Esophagus (tissue), 2 donors: Measurements from ENCODE around the gene OR5AP2. TPM values are rescaled to one million over a fixed set of nuclear protein-coding genes. Genes with fewer than 3 reads are reported as not detected.
"Not testable (repeated sequence)": the region's sequence is repeated elsewhere in the genome, so short reads cannot be mapped to it uniquely, and the experiment has no call there.

ENCODE experiments used
- H3K27ac ChIP-seq, 2 donors: one replicate each; pipeline ENCODE4 v1.5.1; 2013; ENCODE audit warnings: low read depth in 2 of 2, mild to moderate bottlenecking in 2 of 2, inconsistent platforms in 1 of 2, low read length in 1 of 2, moderate library complexity in 1 of 2
- H3K27me3 ChIP-seq, 2 donors: one replicate each; pipeline ENCODE4 v1.6.1; 2013; ENCODE audit warnings: low read length in 2 of 2, control low read depth in 1 of 2, mild to moderate bottlenecking in 1 of 2; ENCODE audit not compliant: insufficient read depth in 2 of 2, control insufficient read depth in 1 of 2
- H3K36me3 ChIP-seq, 2 donors: one replicate each; pipeline ENCODE4 v1.6.1; 2013; ENCODE audit warnings: low read length in 1 of 2; ENCODE audit not compliant: control insufficient read depth in 2 of 2, insufficient read depth in 2 of 2
- H3K4me1 ChIP-seq, 2 donors: one replicate each; pipeline ENCODE4 v1.6.1; 2013; ENCODE audit warnings: low read length in 1 of 2; ENCODE audit not compliant: control insufficient read depth in 2 of 2, insufficient read depth in 2 of 2
- H3K4me3 ChIP-seq, 2 donors: one replicate each; pipeline ENCODE4 v1.5.1; 2013; ENCODE audit warnings: low read length in 2 of 2, mild to moderate bottlenecking in 2 of 2, low read depth in 1 of 2, moderate library complexity in 1 of 2
- H3K9me3 ChIP-seq, 2 donors: one replicate each; pipeline ENCODE4 v1.6.1; 2013; ENCODE audit warnings: mild to moderate bottlenecking in 2 of 2, low read depth in 1 of 2, low read length in 1 of 2, moderate library complexity in 1 of 2; ENCODE audit not compliant: control insufficient read depth in 2 of 2, insufficient read depth in 1 of 2
- WGBS, 2 donors: extraction: QIAGEN DNeasy Blood & Tissue Kit; methylation state at CpG; one replicate each; pipeline ENCODE4 v1.1.7; 2013; 5-methylcytosine and 5-hydroxymethylcytosine counted together
- polyA plus RNA-seq, 2 donors: library from polyadenylated mRNA; stranded (reverse); fragments of 200-250 nt; gene quantifications; one replicate each; pipeline ENCODE4 v1.2.3, GENCODE V29; 2013
- donor health status: healthy with polysubstance abuse.
- donor health status: Bipolar disorder and iron deficiency.

Gene OR5AP2
- polyA plus RNA-seq, 2 donors, result not detected

- Histone ChIP-seq H3K4me1 (no peaks in the 10 kb centered on the region), H3K9me3 (no peaks in the 10 kb centered on the region), H3K27ac (no peak overlapping the region), H3K4me3 (no peak overlapping the region), H3K27me3 (no peaks in the 10 kb centered on the region), H3K36me3 (no peaks in the 10 kb centered on the region)
- 4 to 10% methylated on average over 3 of the region's 3 CpGs for WGBS, 2 donors
These were observed 17.6 kb downstream of the OR5AP2 start for GRCh38 chr11:56624661-56625110.

- 69 to 94% methylated on average over 1 of the region's 1 CpG for WGBS, 2 donors
These were observed 31.1 kb downstream of the OR5AP2 start for GRCh38 chr11:56611174-56611573.

GRCh38 chr11:56592088-56592717 is 50.0 kb downstream of the OR5AP2 start:
- H3K27me3 ChIP-seq, H3K4me1 ChIP-seq, H3K9me3 ChIP-seq, H3K27ac ChIP-seq, H3K4me3 ChIP-seq, H3K36me3 ChIP-seq: not testable (repeated sequence)
- 92 to 93% methylated on average over 20 of the region's 20 CpGs for WGBS, 2 donors

More at GRCh38 chr11:56611174-56611573, 31.1 kb downstream of the OR5AP2 start:
- Histone ChIP-seq H3K4me3 (no peak overlapping the region), H3K4me1 (no peaks in the 10 kb centered on the region), H3K27ac (no peak overlapping the region), H3K27me3 (no peaks in the 10 kb centered on the region), H3K9me3 (no peaks in the 10 kb centered on the region), H3K36me3 (no peaks in the 10 kb centered on the region)

Other genes with a start within 250 kb of the OR5AP2 start
- not detected for gene OR5AL1, start 229.7 kb downstream of the OR5AP2 start, polyA plus RNA-seq
- not detected for gene OR5M3, start 169.1 kb downstream of the OR5AP2 start, polyA plus RNA-seq
- gene OR5M8, start 151.1 kb downstream of the OR5AP2 start, polyA plus RNA-seq, result not detected
- gene OR5M11, start 99.2 kb downstream of the OR5AP2 start, polyA plus RNA-seq, result not detected
- not detected for gene OR5M10, start 64.7 kb downstream of the OR5AP2 start, polyA plus RNA-seq
- gene OR5M1, start 27.6 kb downstream of the OR5AP2 start, polyA plus RNA-seq, result not detected
- gene OR5AR1, start 21.2 kb upstream of the OR5AP2 start, polyA plus RNA-seq, result not detected
- not detected for gene OR9G1, start 56.7 kb upstream of the OR5AP2 start, polyA plus RNA-seq
- not detected for gene OR9G4, start 106.3 kb upstream of the OR5AP2 start, polyA plus RNA-seq